ENCODE data around the gene GAA. TPM values are rescaled to one million over a fixed set of nuclear protein-coding genes. Genes with fewer than 3 reads are reported as not detected.
A peak's percentile ranks its signal among the peaks of the same experiment; 100 is the strongest.

The GAA gene
- total RNA-seq, 1 donor from 2014 or later = 40.7 TPM

- DNase-seq (ENCODE audit: extremely low spot score, unreplicated experiment) = no peak
- H3K4me3 Mint-ChIP-seq = no peak overlapping the region
- no peaks in the 10 kb centered on the region for H3K9me3 Mint-ChIP-seq
- H3K4me1 Mint-ChIP-seq (ENCODE audit: unreplicated experiment) = peaks cover 16% of the 10 kb centered on the region
- no peak overlapping the region for H3K27ac Mint-ChIP-seq
- no peaks in the 10 kb centered on the region for H3K36me3 Mint-ChIP-seq
- TF ChIP-seq CTCF (conservative IDR thresholded peaks at IDR 0.05) = no peak
- H3K27me3 Mint-ChIP-seq = no peaks in the 10 kb centered on the region
Observed at GRCh38 chr17:80122926-80123505, 21.6 kb downstream of the GAA start.

- H3K36me3 Mint-ChIP-seq = no peaks in the 10 kb centered on the region
- no peak for TF ChIP-seq CTCF (conservative IDR thresholded peaks at IDR 0.05)
- no peaks in the 10 kb centered on the region for H3K27me3 Mint-ChIP-seq
- no peaks in the 10 kb centered on the region for H3K9me3 Mint-ChIP-seq
- no peak for DNase-seq (ENCODE audit: extremely low spot score, unreplicated experiment)
- H3K27ac Mint-ChIP-seq = peak overlapping the region; percentile 80
- H3K4me3 Mint-ChIP-seq = peak overlapping the region; percentile 7
- peaks cover 16% of the 10 kb centered on the region for H3K4me1 Mint-ChIP-seq (ENCODE audit: unreplicated experiment)
Observed at GRCh38 chr17:80123791-80124190, 22.4 kb downstream of the GAA start.

GRCh38 chr17:80124351-80124981 lies 23.1 kb downstream of the GAA start:
- peaks cover 16% of the 10 kb centered on the region for H3K4me1 Mint-ChIP-seq (ENCODE audit: unreplicated experiment)
- H3K9me3 Mint-ChIP-seq = no peaks in the 10 kb centered on the region
- peak overlapping the region; percentile 80 for H3K27ac Mint-ChIP-seq
- no peaks in the 10 kb centered on the region for H3K27me3 Mint-ChIP-seq
- no peaks in the 10 kb centered on the region for H3K36me3 Mint-ChIP-seq
- peak; percentile 71 for TF ChIP-seq CTCF (conservative IDR thresholded peaks at IDR 0.05)
- DNase-seq (ENCODE audit: extremely low spot score, unreplicated experiment) = no peak
- peak overlapping the region; percentile 47 for H3K4me3 Mint-ChIP-seq

- Mint-ChIP-seq H3K27me3 (no peaks in the 10 kb centered on the region), H3K9me3 (no peaks in the 10 kb centered on the region), H3K36me3 (no peaks in the 10 kb centered on the region), H3K27ac (no peak overlapping the region), H3K4me1 (ENCODE audit: unreplicated experiment) (peaks cover 16% of the 10 kb centered on the region), H3K4me3 (no peak overlapping the region)
- DNase-seq (ENCODE audit: extremely low spot score, unreplicated experiment) = no peak
- no peak for TF ChIP-seq CTCF (conservative IDR thresholded peaks at IDR 0.05)
Observed at GRCh38 chr17:80125656-80126448, 24.5 kb downstream of the GAA start.

- Mint-ChIP-seq H3K4me1 (ENCODE audit: unreplicated experiment) (peaks cover 16% of the 10 kb centered on the region), H3K27me3 (no peaks in the 10 kb centered on the region), H3K4me3 (no peak overlapping the region), H3K9me3 (no peaks in the 10 kb centered on the region), H3K36me3 (no peaks in the 10 kb centered on the region), H3K27ac (no peak overlapping the region)
- DNase-seq (ENCODE audit: extremely low spot score, unreplicated experiment) = no peak
- no peak for TF ChIP-seq CTCF (conservative IDR thresholded peaks at IDR 0.05)
Observed at GRCh38 chr17:80126449-80126715, 25.0 kb downstream of the GAA start.

Measured in type B pancreatic cell (in vitro differentiated cells).